Endothelial cell (in vitro differentiated cells): ENCODE results near the gene BLACAT1. TPM values are rescaled to one million over a fixed set of nuclear protein-coding genes. Genes with fewer than 3 reads are reported as not detected.

ENCODE experiments used
- DNase-seq: peaks from one replicate; pipeline ENCODE4 v3.0.0; 2021; ENCODE audit warnings: low spot score
- H3K27ac Mint-ChIP-seq: one replicate; pipeline ENCODE4 v1.8.0; 2021; ENCODE audit warnings: mixed read lengths, inconsistent platforms; ENCODE audit not compliant: unreplicated experiment
- H3K27me3 Mint-ChIP-seq: one replicate; pipeline ENCODE4 v1.8.0; 2021; ENCODE audit warnings: mild to moderate bottlenecking, moderate library complexity, mixed read lengths, inconsistent platforms; ENCODE audit not compliant: unreplicated experiment
- H3K36me3 Mint-ChIP-seq: one replicate; pipeline ENCODE4 v1.8.0; 2021; ENCODE audit warnings: mild to moderate bottlenecking, low read depth, mixed read lengths, inconsistent platforms; ENCODE audit not compliant: unreplicated experiment
- H3K4me1 Mint-ChIP-seq: one replicate; pipeline ENCODE4 v1.8.0; 2021; ENCODE audit warnings: mild to moderate bottlenecking, mixed read lengths, inconsistent platforms; ENCODE audit not compliant: unreplicated experiment
- H3K4me3 Mint-ChIP-seq: one replicate; pipeline ENCODE4 v1.8.0; 2021; ENCODE audit warnings: mild to moderate bottlenecking, mixed read lengths, inconsistent platforms; ENCODE audit not compliant: unreplicated experiment
- H3K9me3 Mint-ChIP-seq: one replicate; pipeline ENCODE4 v1.8.0; 2021; ENCODE audit warnings: mixed read lengths, inconsistent platforms; ENCODE audit not compliant: unreplicated experiment
- CTCF ChIP-seq: fragments of 200-600 bp; sonication (generic); IDR thresholded peaks from one replicate; pipeline ENCODE4 v1.5.0; 2021; ENCODE audit warnings: antibody characterized with exemption; ENCODE audit not compliant: unreplicated experiment
- total RNA-seq: library from RNA; stranded (reverse); fragmentation: NEBNext Ultra II Directional; extraction: Animal tissue kit (Norgen Biotek cat#: 25700); gene quantifications from one replicate; pipeline ENCODE4 v1.2.1, GENCODE V29; 2021; ENCODE audit not compliant: unreplicated experiment

Gene BLACAT1
- total RNA-seq, 1 donor from 2014 or later, result 2.2 TPM

GRCh38 chr1:205422993-205423642 is 32.7 kb downstream of the BLACAT1 start:
- no peaks in the 10 kb centered on the region for H3K36me3 Mint-ChIP-seq
- H3K27ac Mint-ChIP-seq, result no peak overlapping the region
- DNase-seq, result no peak
- peaks cover 14% of the 10 kb centered on the region for H3K4me1 Mint-ChIP-seq
- peaks cover 3% of the 10 kb centered on the region for H3K27me3 Mint-ChIP-seq
- no peak overlapping the region for H3K4me3 Mint-ChIP-seq
- H3K9me3 Mint-ChIP-seq, result no peaks in the 10 kb centered on the region
- TF ChIP-seq CTCF, result no peak

GRCh38 chr1:205421798-205422197 is 34.0 kb downstream of the BLACAT1 start, which contains the start of gene LEMD1:
Gene LEMD1 (minus strand): TSS chr1:205422056. CDS start chr1:205420536, 1,520 bp downstream.
- no peak within 1 kb of the TSS for H3K27ac Mint-ChIP-seq
- DNase-seq, result no peak
- no peaks in the 10 kb centered on the region for H3K36me3 Mint-ChIP-seq
- TF ChIP-seq CTCF, result no peak
- H3K27me3 Mint-ChIP-seq, result peaks cover 1% of the 10 kb centered on the region
- H3K4me3 Mint-ChIP-seq, result no peak within 1 kb of the TSS
- H3K9me3 Mint-ChIP-seq, result no peaks in the 10 kb centered on the region
- H3K4me1 Mint-ChIP-seq, result peaks cover 14% of the 10 kb centered on the region

- Mint-ChIP-seq H3K9me3 (no peaks in the 10 kb centered on the region), H3K27me3 (no peaks in the 10 kb centered on the region), H3K36me3 (no peaks in the 10 kb centered on the region), H3K4me3 (no peak overlapping the region), H3K4me1 (peaks cover 12% of the 10 kb centered on the region), H3K27ac (no peak overlapping the region)
- no peak for DNase-seq
- no peak for TF ChIP-seq CTCF
Observed at GRCh38 chr1:205420938-205421337, 34.9 kb downstream of the BLACAT1 start.

GRCh38 chr1:205417870-205418635 is 37.8 kb downstream of the BLACAT1 start:
- H3K27ac Mint-ChIP-seq, result no peak overlapping the region
- H3K4me1 Mint-ChIP-seq, result peaks cover 6% of the 10 kb centered on the region
- TF ChIP-seq CTCF, result no peak
- H3K4me3 Mint-ChIP-seq, result no peak overlapping the region
- no peaks in the 10 kb centered on the region for H3K9me3 Mint-ChIP-seq
- H3K27me3 Mint-ChIP-seq, result no peaks in the 10 kb centered on the region
- no peaks in the 10 kb centered on the region for H3K36me3 Mint-ChIP-seq
- DNase-seq, result no peak

GRCh38 chr1:205416322-205416721 is 39.5 kb downstream of the BLACAT1 start:
- Mint-ChIP-seq H3K27me3 (no peaks in the 10 kb centered on the region), H3K4me1 (peaks cover 6% of the 10 kb centered on the region), H3K4me3 (no peak overlapping the region), H3K36me3 (no peaks in the 10 kb centered on the region), H3K9me3 (no peaks in the 10 kb centered on the region), H3K27ac (no peak overlapping the region)
- no peak for TF ChIP-seq CTCF
- no peak for DNase-seq
